ENCODE measurements around the gene EVI2B. TPM values are rescaled to one million over a fixed set of nuclear protein-coding genes. Genes with fewer than 3 reads are reported as not detected.

The EVI2B gene
- total and polyA plus RNA-seq, 2 of the 4 experiments (the other 2 are of a cell fraction), result under 0.01 to 0.17 TPM

- Histone ChIP-seq H3K18ac (ENCODE audit: low read depth, low read length) (peak overlapping the region; percentile 66; the same call in 1 of the 2 replicates), H4K20me1 (ENCODE audit: insufficient read depth, low read length) (peaks cover 5% of the 10 kb centered on the region; the same call in 1 of the 2 replicates), H2AFZ (replicated peaks; ENCODE audit: low read length, poor library complexity) (no peak overlapping the region), H3K9me1 (ENCODE audit: insufficient read depth, low read length) (0 out of 2 replicates have a peak, but pooled peaks cover 3% of the 10 kb centered on the region), H3K4me2 (ENCODE audit: low read depth, low read length) (peak overlapping the region; percentile 32; the same call in 1 of the 2 replicates), H3K56ac (ENCODE audit: extremely low read depth, insufficient read depth, low read length) (no peak overlapping the region), H3K14ac (replicated peaks; ENCODE audit: low read depth, low read length) (peak overlapping the region; percentile 47; the same call in 1 of the 2 replicates), H2BK120ac (ENCODE audit: low read depth, low read length) (no peak overlapping the region), H3K4ac (ENCODE audit: low read depth, low read length) (peak overlapping the region; percentile 0; the same call in 1 of the 2 replicates), H3K79me1 (ENCODE audit: low read depth in 1 of 2, low read length in 2 of 2) (peaks cover 0 to 9% of the 10 kb centered on the region in 2 experiments; a peak in 2 of 4 replicates), H3K4me1 (ENCODE audit: control insufficient read depth, insufficient read depth, low read length) (peaks cover 3% of the 10 kb centered on the region; the same call in 1 of the 2 replicates), H2AK5ac (ENCODE audit: low read depth, low read length) (no peak overlapping the region), H4K5ac (ENCODE audit: low read depth, low read length) (no peak overlapping the region), H2BK5ac (ENCODE audit: low read depth, low read length, poor library complexity, severe bottlenecking) (peak overlapping the region; percentile 53), H2BK20ac (ENCODE audit: low read depth, low read length) (peak overlapping the region; percentile 11), H3K27ac (ENCODE audit: insufficient read depth, low read length) (no peak overlapping the region), H3K23ac (ENCODE audit: low read depth, low read length) (peak overlapping the region; percentile 15), H3K4me3 (ENCODE audit: insufficient read depth, low read depth, low read length) (no peak overlapping the region), H3K36me3 (ENCODE audit: control insufficient read depth, insufficient read depth, low read length) (peaks cover 23% of the 10 kb centered on the region), H2BK15ac (ENCODE audit: low read depth, low read length) (no peak overlapping the region; the same call in 2 of the 3 replicates), H4K91ac (ENCODE audit: insufficient read depth, low read depth, low read length) (no peak overlapping the region), H4K8ac (ENCODE audit: low read depth in 2 of 2, low read length in 2 of 2) (no peak overlapping the region), H3K27me3 (ENCODE audit: control insufficient read depth, insufficient read depth, low read length) (no peaks in the 10 kb centered on the region), H3K9me3 (ENCODE audit: control insufficient read depth, insufficient read depth, low read length) (no peaks in the 10 kb centered on the region), H3K9ac (ENCODE audit: low read depth, low read length) (no peak overlapping the region), H2AK9ac (replicated peaks; ENCODE audit: low read depth, low read length, poor library complexity) (no peak overlapping the region)
- in situ Hi-C loops (cut with MboI; ENCODE audit: low sequenced_read_pairs) (no loop called here), intact Hi-C loops (cut with micrococcal nuclease) (no loop called here), dilution Hi-C loops (cut with HindIII; ENCODE audit: low sequenced_read_pairs, unreplicated experiment) (no loop called here)
- TF ChIP-seq RAD21 (IDR thresholded peaks at IDR 0.05; ENCODE audit: low read length), result 0 out of 2 replicates have a peak, but pooled peaks have one; percentile 3
- TF ChIP-seq, protein P1, sequence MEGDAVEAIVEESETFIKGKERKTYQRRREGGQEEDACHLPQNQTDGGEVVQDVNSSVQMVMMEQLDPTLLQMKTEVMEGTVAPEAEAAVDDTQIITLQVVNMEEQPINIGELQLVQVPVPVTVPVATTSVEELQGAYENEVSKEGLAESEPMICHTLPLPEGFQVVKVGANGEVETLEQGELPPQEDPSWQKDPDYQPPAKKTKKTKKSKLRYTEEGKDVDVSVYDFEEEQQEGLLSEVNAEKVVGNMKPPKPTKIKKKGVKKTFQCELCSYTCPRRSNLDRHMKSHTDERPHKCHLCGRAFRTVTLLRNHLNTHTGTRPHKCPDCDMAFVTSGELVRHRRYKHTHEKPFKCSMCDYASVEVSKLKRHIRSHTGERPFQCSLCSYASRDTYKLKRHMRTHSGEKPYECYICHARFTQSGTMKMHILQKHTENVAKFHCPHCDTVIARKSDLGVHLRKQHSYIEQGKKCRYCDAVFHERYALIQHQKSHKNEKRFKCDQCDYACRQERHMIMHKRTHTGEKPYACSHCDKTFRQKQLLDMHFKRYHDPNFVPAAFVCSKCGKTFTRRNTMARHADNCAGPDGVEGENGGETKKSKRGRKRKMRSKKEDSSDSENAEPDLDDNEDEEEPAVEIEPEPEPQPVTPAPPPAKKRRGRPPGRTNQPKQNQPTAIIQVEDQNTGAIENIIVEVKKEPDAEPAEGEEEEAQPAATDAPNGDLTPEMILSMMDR (conservative IDR thresholded peaks at IDR 0.05; ENCODE audit: low read depth, low read length), result no peak
- TF ChIP-seq NFE2L2 (IDR thresholded peaks at IDR 0.05; ENCODE audit: low read depth, low read length), result no peak
- no peak for TF ChIP-seq RFX5 (IDR thresholded peaks at IDR 0.05; ENCODE audit: low read depth, low read length)
- peak; percentile 69 for TF ChIP-seq CEBPB (IDR thresholded peaks at IDR 0.05; ENCODE audit: low read depth, low read length)
- no peak for TF ChIP-seq MXI1 (IDR thresholded peaks at IDR 0.05; ENCODE audit: borderline replicate concordance, low read depth, low read length)
- TF ChIP-seq, protein P2, sequence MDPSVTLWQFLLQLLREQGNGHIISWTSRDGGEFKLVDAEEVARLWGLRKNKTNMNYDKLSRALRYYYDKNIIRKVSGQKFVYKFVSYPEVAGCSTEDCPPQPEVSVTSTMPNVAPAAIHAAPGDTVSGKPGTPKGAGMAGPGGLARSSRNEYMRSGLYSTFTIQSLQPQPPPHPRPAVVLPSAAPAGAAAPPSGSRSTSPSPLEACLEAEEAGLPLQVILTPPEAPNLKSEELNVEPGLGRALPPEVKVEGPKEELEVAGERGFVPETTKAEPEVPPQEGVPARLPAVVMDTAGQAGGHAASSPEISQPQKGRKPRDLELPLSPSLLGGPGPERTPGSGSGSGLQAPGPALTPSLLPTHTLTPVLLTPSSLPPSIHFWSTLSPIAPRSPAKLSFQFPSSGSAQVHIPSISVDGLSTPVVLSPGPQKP (IDR thresholded peaks at IDR 0.05; ENCODE audit: borderline replicate concordance, low read depth, low read length), result no peak
- TF ChIP-seq CHD1 (IDR thresholded peaks at IDR 0.05; ENCODE audit: low read depth, low read length), result no peak
- no peak for TF ChIP-seq USF2 (IDR thresholded peaks at IDR 0.05; ENCODE audit: low read depth, low read length)
- peak; percentile 52; the same call in 1 of the 2 replicates for TF ChIP-seq FOS (IDR thresholded peaks at IDR 0.05; ENCODE audit: low read depth, low read length)
- TF ChIP-seq BHLHE40 (IDR thresholded peaks at IDR 0.05; ENCODE audit: low read depth, low read length), result no peak
- no peak for TF ChIP-seq MAZ (IDR thresholded peaks at IDR 0.05; ENCODE audit: borderline replicate concordance, low read depth, low read length)
- WGBS, 2 experiments (ENCODE audit: extremely low coverage in 2 of 2, insufficient read length in 1 of 2), result 20% methylated on average over 2 of the region's 6 CpGs; no CpG with 5 or more reads in 1 of the 2 experiments
- CTCF ChIA-PET, result interaction anchor here (0.6 to 1.2 kb wide), 3 partner anchors 15 to 875 kb away, joined by 3 to 6 read pairs (median 3); no protein-coding TSS in a partner anchor
- ATAC-seq (ENCODE audit: low read depth), result peak; percentile 96
- peak; percentile 90 for DNase-seq
- BruUV-seq (replicated peaks), result no TSS peak
- POLR2A ChIA-PET (ENCODE audit: unreplicated experiment), result no interaction called here
Measured at GRCh38 chr17:31339906-31340661, 26.2 kb upstream of the EVI2B start.
